Gastrocnemius medialis (tissue), 4 donors: Measurements from ENCODE around the gene CCSER1.

ENCODE experiments used
- POLR2A ChIP-seq, 2 donors: fragments of 450-650 bp; IDR thresholded peaks; one replicate each; pipeline ENCODE4 v1.6.1; 2017; ENCODE audit warnings: antibody characterized with exemption in 2 of 2, mild to moderate bottlenecking in 2 of 2, moderate library complexity in 2 of 2
- TF ChIP-seq, protein P1 (sequence below), 5 experiments: fragments of 450-650 bp in 3 of 5; fragments of 200-600 bp in 2 of 5; sonication (generic) in 2 of 5; IDR thresholded peaks in 4 of 5; conservative IDR thresholded peaks in 1 of 5; 1 replicate in 4 of 5; 2 replicates in 1 of 5; pipeline ENCODE4 v1.5.1; 2016 to 2019; ENCODE audit warnings: antibody characterized with exemption in 5 of 5, mild to moderate bottlenecking in 3 of 5, moderate library complexity in 3 of 5

DNA sequence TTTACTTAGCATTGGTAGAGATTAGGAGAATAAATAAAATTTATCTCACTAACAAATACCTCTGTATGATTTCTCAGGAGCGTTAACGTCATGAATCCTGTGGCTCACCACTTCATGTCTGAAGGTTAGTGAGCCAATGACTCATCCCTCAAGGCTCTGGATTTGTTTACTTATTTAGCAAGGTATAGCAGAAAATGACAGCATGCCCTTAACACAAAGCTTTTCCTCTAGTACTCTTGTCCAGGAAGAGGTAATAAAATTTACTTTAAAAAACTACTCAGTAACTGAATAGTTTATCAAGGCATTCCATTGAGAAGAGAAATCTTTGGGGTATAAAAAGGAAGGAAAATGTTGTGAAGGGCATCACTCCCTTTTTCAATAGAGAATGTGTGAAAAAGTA is 823.8 kb downstream of the CCSER1 start:
- TF ChIP-seq, protein P1, sequence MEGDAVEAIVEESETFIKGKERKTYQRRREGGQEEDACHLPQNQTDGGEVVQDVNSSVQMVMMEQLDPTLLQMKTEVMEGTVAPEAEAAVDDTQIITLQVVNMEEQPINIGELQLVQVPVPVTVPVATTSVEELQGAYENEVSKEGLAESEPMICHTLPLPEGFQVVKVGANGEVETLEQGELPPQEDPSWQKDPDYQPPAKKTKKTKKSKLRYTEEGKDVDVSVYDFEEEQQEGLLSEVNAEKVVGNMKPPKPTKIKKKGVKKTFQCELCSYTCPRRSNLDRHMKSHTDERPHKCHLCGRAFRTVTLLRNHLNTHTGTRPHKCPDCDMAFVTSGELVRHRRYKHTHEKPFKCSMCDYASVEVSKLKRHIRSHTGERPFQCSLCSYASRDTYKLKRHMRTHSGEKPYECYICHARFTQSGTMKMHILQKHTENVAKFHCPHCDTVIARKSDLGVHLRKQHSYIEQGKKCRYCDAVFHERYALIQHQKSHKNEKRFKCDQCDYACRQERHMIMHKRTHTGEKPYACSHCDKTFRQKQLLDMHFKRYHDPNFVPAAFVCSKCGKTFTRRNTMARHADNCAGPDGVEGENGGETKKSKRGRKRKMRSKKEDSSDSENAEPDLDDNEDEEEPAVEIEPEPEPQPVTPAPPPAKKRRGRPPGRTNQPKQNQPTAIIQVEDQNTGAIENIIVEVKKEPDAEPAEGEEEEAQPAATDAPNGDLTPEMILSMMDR (IDR thresholded peaks at IDR 0.05 in 4 of 5, conservative IDR thresholded peaks at IDR 0.05 in 1 of 5), result no peak
- no peak for TF ChIP-seq POLR2A (IDR thresholded peaks at IDR 0.05)
